SK-N-SH (cell line): ENCODE data around the gene TMEM232. TPM values are rescaled to one million over a fixed set of nuclear protein-coding genes. Genes with fewer than 3 reads are reported as not detected.
"Not testable (repeated sequence)": the region's sequence is repeated elsewhere in the genome, so short reads cannot be mapped to it uniquely, and the experiment has no call there.

Experiments
- CTCF ChIA-PET: fragments of 300-600, 350-600 bp; formaldehyde crosslinking; extraction: SDS; loops from one replicate; lab custom pipeline; 2021; lab: Yijun Ruan, JAX
- POLR2A ChIA-PET: fragments of 350-600 bp; sonication (Branson Sonifier 250); formaldehyde crosslinking; extraction: SDS; loops from one replicate; lab custom pipeline; 2020; ENCODE audit warnings: antibody characterized with exemption, inconsistent platforms; lab: Yijun Ruan, JAX
- DNase-seq: peaks from one replicate; pipeline ENCODE4 v3.0.0; 2012
- H2AFZ ChIP-seq: fragments of 200-600 bp; sonication (generic); 2 replicates; pipeline ENCODE4 v1.8.1; 2016; ENCODE audit warnings: antibody characterized with exemption, mild to moderate bottlenecking, low read depth
- H3F3A ChIP-seq: fragments of 200-600 bp; sonication (generic); replicated peaks from 2 replicates; pipeline ENCODE3; 2016; ENCODE audit warnings: antibody characterized with exemption, mild to moderate bottlenecking; ENCODE audit not compliant: insufficient read depth
- H3K27ac ChIP-seq, 2 experiments: fragments of 200-500 bp in 1 of 2; fragments of 200-600 bp in 1 of 2; sonication (Bioruptor generic) in 1 of 2; sonication (generic), shearing (Covaris generic) in 1 of 2; 2 replicates each; pipeline versions ENCODE4 v1.5.1 to v1.6.1; 2014 to 2016; ENCODE audit warnings: low read depth in 2 of 2, inconsistent platforms in 1 of 2, low read length in 1 of 2, mild to moderate bottlenecking in 1 of 2, mixed read lengths in 1 of 2
- H3K27me3 ChIP-seq: fragments of 200-600 bp; sonication (generic), shearing (Covaris generic); 2 replicates; pipeline ENCODE4 v1.6.1; 2016; ENCODE audit warnings: mixed run types; ENCODE audit not compliant: insufficient read depth
- H3K36me3 ChIP-seq, 2 experiments: fragments of 200-500 bp in 1 of 2; fragments of 200-600 bp in 1 of 2; sonication (Bioruptor generic) in 1 of 2; sonication (generic) in 1 of 2; replicated peaks in 1 of 2; 2 replicates each; pipeline versions ENCODE3 to v1.5.1; 2014 to 2016; ENCODE audit warnings: low read length in 1 of 2, mild to moderate bottlenecking in 1 of 2; ENCODE audit not compliant: insufficient read depth in 2 of 2, control insufficient read depth in 1 of 2
- H3K4me1 ChIP-seq, 2 experiments: fragments of 200-500 bp in 1 of 2; fragments of 200-600 bp in 1 of 2; sonication (Bioruptor generic) in 1 of 2; sonication (generic), shearing (Covaris generic) in 1 of 2; 2 replicates each; pipeline versions ENCODE4 v1.5.1 to v1.6.1; 2014 to 2016; ENCODE audit warnings: low read depth in 1 of 2, low read length in 1 of 2, mixed run types in 1 of 2; ENCODE audit not compliant: insufficient read depth in 2 of 2, control insufficient read depth in 1 of 2
- H3K4me2 ChIP-seq: fragments of 200-600 bp; sonication (generic), shearing (Covaris generic); 2 replicates; pipeline ENCODE4 v1.6.1; 2017; ENCODE audit warnings: mixed run types
- H3K4me3 ChIP-seq, 2 experiments: fragments of 200-500 bp in 1 of 2; fragments of 200-600 bp in 1 of 2; sonication (Bioruptor generic) in 1 of 2; sonication (generic), shearing (Covaris generic) in 1 of 2; 2 replicates each; pipeline versions ENCODE4 v1.5.1 to v1.8.1; 2014 to 2016; ENCODE audit warnings: low read depth in 2 of 2, inconsistent platforms in 1 of 2, low read length in 1 of 2, mild to moderate bottlenecking in 1 of 2, mixed read lengths in 1 of 2, moderate library complexity in 1 of 2
- H3K79me2 ChIP-seq: fragments of 200-600 bp; sonication (generic); 2 replicates; pipeline ENCODE4 v1.8.1; 2017; ENCODE audit warnings: mild to moderate bottlenecking; ENCODE audit not compliant: insufficient read depth
- H3K9ac ChIP-seq: fragments of 200-600 bp; sonication (generic); 2 replicates; pipeline ENCODE4 v1.6.1; 2017; ENCODE audit warnings: mixed run types
- H3K9me2 ChIP-seq: fragments of 200-600 bp; sonication (generic); 2 replicates; pipeline ENCODE4 v1.6.1; 2017; ENCODE audit warnings: mixed run types
- H3K9me3 ChIP-seq: fragments of 200-600 bp; sonication (generic); 2 replicates; pipeline ENCODE4 v1.6.1; 2017; ENCODE audit warnings: mixed run types, mild to moderate bottlenecking, moderate library complexity
- H4K20me1 ChIP-seq: fragments of 200-600 bp; sonication (generic); 2 replicates; pipeline ENCODE4 v1.6.1; 2017; ENCODE audit warnings: mild to moderate bottlenecking, mixed run types; ENCODE audit not compliant: insufficient read depth
- CHD2 ChIP-seq: fragments of 150-350 bp; IDR thresholded peaks from 2 replicates; pipeline ENCODE4 v1.6.1; 2018; ENCODE audit warnings: low read length; ENCODE audit not compliant: partially characterized antibody
- CTCF ChIP-seq: fragments of 200-600 bp; sonication (generic); IDR thresholded peaks from 2 replicates; pipeline ENCODE4 v1.6.1; 2017; ENCODE audit warnings: antibody characterized with exemption, mild to moderate bottlenecking, moderate library complexity
- ELF1 ChIP-seq: IDR thresholded peaks from 2 replicates; pipeline ENCODE4 v1.4.0; 2012
- EZH2phosphoT487 ChIP-seq: fragments of 200-600 bp; sonication (generic); IDR thresholded peaks from 2 replicates; pipeline ENCODE4 v1.6.1; 2017; ENCODE audit warnings: low read depth, mixed run types, mild to moderate bottlenecking, antibody characterized with exemption, moderate library complexity, borderline replicate concordance
- FOXJ3 ChIP-seq: sonication (generic); formaldehyde crosslinking; IDR thresholded peaks from 2 replicates; pipeline ENCODE4 v1.5.1; 2020; ENCODE audit warnings: mild to moderate bottlenecking, missing genetic modification reagents
- FOXM1 ChIP-seq: IDR thresholded peaks from 2 replicates; pipeline ENCODE4 v1.4.0; 2012; ENCODE audit warnings: low read depth, mild to moderate bottlenecking
- GATA2 ChIP-seq: sonication (generic); formaldehyde crosslinking; IDR thresholded peaks from 2 replicates; pipeline ENCODE4 v1.5.0; 2020; ENCODE audit warnings: mild to moderate bottlenecking, missing genetic modification reagents
- MEF2A ChIP-seq: IDR thresholded peaks from 2 replicates; pipeline ENCODE4 v1.4.0; 2012; ENCODE audit warnings: low read depth, borderline replicate concordance
- MXI1 ChIP-seq: IDR thresholded peaks from 2 replicates; pipeline ENCODE4 v1.6.1; 2012; ENCODE audit warnings: mild to moderate bottlenecking, low read depth, low read length, improper control_type of control experiment
- NRF1 ChIP-seq: IDR thresholded peaks from 2 replicates; pipeline ENCODE4 v1.6.1; 2012; ENCODE audit warnings: low read depth, mild to moderate bottlenecking, low read length
- PBX3 ChIP-seq: IDR thresholded peaks from 2 replicates; pipeline ENCODE4; 2012
- SMC3 ChIP-seq: IDR thresholded peaks from 2 replicates; pipeline ENCODE4 v1.6.1; 2012; ENCODE audit warnings: low read depth, low read length, improper control_type of control experiment
- TAF1 ChIP-seq: IDR thresholded peaks from 2 replicates; pipeline ENCODE4 v1.6.1; 2012; ENCODE audit warnings: low read depth, mild to moderate bottlenecking, low read length, moderate library complexity, borderline replicate concordance
- USF1 ChIP-seq: IDR thresholded peaks from 2 replicates; pipeline ENCODE4 v1.4.0; 2012; ENCODE audit warnings: low read depth, borderline replicate concordance
- YY1 ChIP-seq: IDR thresholded peaks from 2 replicates; pipeline ENCODE4 v1.4.0; 2012; ENCODE audit warnings: low read depth, mild to moderate bottlenecking
- ZBTB33 ChIP-seq: IDR thresholded peaks from 2 replicates; pipeline ENCODE4 v1.4.0; 2012; ENCODE audit warnings: low read depth, borderline replicate concordance
- WGBS: methylation state at CpG from one replicate; pipeline ENCODE4 v1.1.6; 2017; ENCODE audit warnings: low lambda C conversion rate; 5-methylcytosine and 5-hydroxymethylcytosine counted together
- polyA plus RNA-seq, 3 experiments: library from polyadenylated mRNA; depleted of rRNA; stranded (reverse); fragments of >200 nt; gene quantifications; 2 replicates each; pipeline ENCODE4 v1.2.3, GENCODE V29; 2012

Gene TMEM232
- polyA plus RNA-seq, 1 of the 3 experiments (the other 2 are of a cell fraction), result 0.66 TPM

GRCh38 chr5:110734101-110734500, 7.6 kb upstream of the TMEM232 start:
- Histone ChIP-seq H3K4me2 (no peak overlapping the region), H3K9me2 (no peaks in the 10 kb centered on the region), H3K4me1 (no peaks in the 10 kb centered on the region; a peak in 1 of 4 replicates), H3K36me3 (no peaks in the 10 kb centered on the region), H3K9me3 (no peaks in the 10 kb centered on the region), H3K27ac (no peak overlapping the region)
- CTCF ChIA-PET, result no interaction called here
- TF ChIP-seq NRF1 (no peak), YY1 (no peak), ELF1 (no peak), CHD2 (no peak), FOXM1 (no peak), SMC3 (no peak), MXI1 (no peak), TAF1 (no peak), USF1 (no peak), PBX3 (no peak), EZH2phosphoT487 (no peak)
- TF ChIP-seq, all 33 proteins: peak for 0
- 75% methylated on average over 1 of the region's 2 CpGs for WGBS
- no peak for DNase-seq
- no peaks in the 10 kb centered on the region for H4K20me1 ChIP-seq
- H3K79me2 ChIP-seq, result peaks cover 4% of the 10 kb centered on the region; the same call in 1 of the 2 replicates
- H2AFZ ChIP-seq, result no peak overlapping the region
- H3K27me3 ChIP-seq, result no peaks in the 10 kb centered on the region
- H3K4me3 ChIP-seq, result no peak overlapping the region
- H3K9ac ChIP-seq, result no peak overlapping the region
- H3F3A ChIP-seq, result peaks cover 8% of the 10 kb centered on the region
- POLR2A ChIA-PET, result no interaction called here

GRCh38 chr5:110731499-110731898, 5.0 kb upstream of the TMEM232 start:
- H3K9ac ChIP-seq, H3K79me2 ChIP-seq, H3K4me3 ChIP-seq, H3K9me2 ChIP-seq, H3K27me3 ChIP-seq, POLR2A ChIA-PET, H3K27ac ChIP-seq, H3F3A ChIP-seq, H3K4me1 ChIP-seq, H3K36me3 ChIP-seq, CTCF ChIA-PET, H3K9me3 ChIP-seq, DNase-seq, H2AFZ ChIP-seq, H4K20me1 ChIP-seq, H3K4me2 ChIP-seq: not testable (repeated sequence)
- 60% methylated on average over 1 of the region's 2 CpGs for WGBS

- Histone ChIP-seq H3K27me3 (no peaks in the 10 kb centered on the region), H3F3A (peaks cover 5% of the 10 kb centered on the region), H3K4me1 (no peaks in the 10 kb centered on the region), H3K4me3 (peak overlapping the region; percentile 51 to 54), H3K27ac (peak overlapping the region in 1 of 2 experiments; percentile 19; a peak in 1 of 4 replicates), H3K79me2 (no peaks in the 10 kb centered on the region), H3K4me2 (peak overlapping the region; percentile 46; the same call in 1 of the 2 replicates), H3K9ac (no peak overlapping the region), H4K20me1 (no peaks in the 10 kb centered on the region), H3K36me3 (no peaks in the 10 kb centered on the region), H3K9me3 (no peaks in the 10 kb centered on the region), H2AFZ (peak overlapping the region; percentile 56), H3K9me2 (no peaks in the 10 kb centered on the region)
- CTCF ChIA-PET, result interaction anchor here (1.8 kb wide), 1 partner anchor 9 kb away, joined by 6 read pairs; no protein-coding TSS in a partner anchor
- DNase-seq, result no peak
- WGBS, result 53% methylated on average over 5 of the region's 5 CpGs
- POLR2A ChIA-PET, result interaction anchor here (0.6 kb wide), 1 partner anchor 11 kb away, joined by 3 read pairs; the partner anchor contains the start of gene SLC25A46
- TF ChIP-seq CTCF (peak; percentile 15; the same call in 1 of the 2 replicates), GATA2 (CRISPR knock-in tag) (no peak), FOXJ3 (no peak), MEF2A (no peak), ZBTB33 (no peak)
These were observed 499 bp upstream of the TMEM232 start for GRCh38 chr5:110727025-110727314.
